ENCODE measurements around the gene SLC9A2. TPM values are rescaled to one million over a fixed set of nuclear protein-coding genes. Genes with fewer than 3 reads are reported as not detected.

SLC9A2 gene
- total and polyA plus RNA-seq, 2 of the 13 experiments (the other 11 are each of a cell fraction or from before 2014, with no cell fraction given): 0.02 TPM; not detected in 1

- TF ChIP-seq HBP1 (CRISPR knock-in tag; IDR thresholded peaks at IDR 0.05; ENCODE audit: low read depth) (no peak), KLF11 (CRISPR knock-in tag; IDR thresholded peaks at IDR 0.05) (no peak), IKZF4 (CRISPR knock-in tag; IDR thresholded peaks at IDR 0.05; ENCODE audit: borderline replicate concordance, low read depth, not compliant biosample characterization) (no peak), FOXO4 (CRISPR knock-in tag; conservative IDR thresholded peaks at IDR 0.05) (no peak), HMG20A (CRISPR knock-in tag; IDR thresholded peaks at IDR 0.05; ENCODE audit: borderline replicate concordance) (no peak), IRF1 (CRISPR knock-in tag; IDR thresholded peaks at IDR 0.05; ENCODE audit: low read depth) (no peak), FOSL1 (CRISPR knock-in tag; IDR thresholded peaks at IDR 0.05; ENCODE audit: borderline replicate concordance) (no peak), ZNF138 (CRISPR knock-in tag; IDR thresholded peaks at IDR 0.05; ENCODE audit: low read depth) (no peak), ZNF615 (CRISPR knock-in tag; IDR thresholded peaks at IDR 0.05; ENCODE audit: borderline replicate concordance) (no peak), EHMT2 (IDR thresholded peaks at IDR 0.05; ENCODE audit: borderline replicate concordance, low read depth, low read length) (no peak), NFYC (CRISPR knock-in tag; IDR thresholded peaks at IDR 0.05) (no peak), ZNF253 (CRISPR knock-in tag; IDR thresholded peaks at IDR 0.05; ENCODE audit: borderline replicate concordance) (no peak), RXRB (CRISPR knock-in tag; IDR thresholded peaks at IDR 0.05; ENCODE audit: borderline replicate concordance) (peak; percentile 55; the same call in 1 of the 2 replicates), JUND (CRISPR knock-in tag; IDR thresholded peaks at IDR 0.05) (no peak), ZNF367 (CRISPR knock-in tag; IDR thresholded peaks at IDR 0.05; ENCODE audit: borderline replicate concordance) (no peak), TCF7L2 (IDR thresholded peaks at IDR 0.05; ENCODE audit: low read depth, low read length) (no peak), ZSCAN31 (CRISPR knock-in tag; IDR thresholded peaks at IDR 0.05; ENCODE audit: low read depth) (no peak), SMARCE1 (IDR thresholded peaks at IDR 0.05; ENCODE audit: borderline replicate concordance) (no peak), AFF4 (CRISPR knock-in tag; IDR thresholded peaks at IDR 0.05) (no peak), ZFX (CRISPR knock-in tag; IDR thresholded peaks at IDR 0.05; ENCODE audit: low read depth) (peak; percentile 13; the same call in 1 of the 2 replicates), MTF1 (CRISPR knock-in tag; IDR thresholded peaks at IDR 0.05) (no peak)
Measured at GRCh38 chr2:102735416-102736109, 116.2 kb downstream of the SLC9A2 start (continued).

Measured in HepG2 (cell line).